GM21367 (cell line): ENCODE measurements around the gene LRRC4C.
"Not testable (repeated sequence)": the region's sequence is repeated elsewhere in the genome, so short reads cannot be mapped to it uniquely, and the experiment has no call there.

Source experiments
- ATAC-seq: cut with Tn5 transposase; IDR thresholded peaks from one replicate; pipeline ENCODE4 v1.9.1; 2021; ENCODE audit not compliant: unreplicated experiment

LRRC4C gene

GRCh38 chr11:41040474-41040873 is 419.0 kb downstream of the LRRC4C start:
- no peak for ATAC-seq

GRCh38 chr11:41039592-41039991 is 419.9 kb downstream of the LRRC4C start:
- ATAC-seq: no peak

- no peak for ATAC-seq
Observed at GRCh38 chr11:41031551-41032060, 427.8 kb downstream of the LRRC4C start.

- ATAC-seq: no peak
Observed at GRCh38 chr11:41020259-41020658, 439.2 kb downstream of the LRRC4C start.

- ATAC-seq: not testable (repeated sequence)
Observed at GRCh38 chr11:41019666-41020065, 439.8 kb downstream of the LRRC4C start.

- ATAC-seq: no peak
Observed at GRCh38 chr11:41018224-41018623, 441.2 kb downstream of the LRRC4C start.

- no peak for ATAC-seq
Observed at GRCh38 chr11:41010361-41011050, 448.9 kb downstream of the LRRC4C start.

GRCh38 chr11:41005986-41006385 is 453.5 kb downstream of the LRRC4C start:
- no peak for ATAC-seq

- ATAC-seq: no peak
Observed at GRCh38 chr11:41003339-41004282, 455.8 kb downstream of the LRRC4C start.

GRCh38 chr11:40998920-40999319 is 460.5 kb downstream of the LRRC4C start:
- ATAC-seq: no peak

GRCh38 chr11:40987776-40988435 is 471.5 kb downstream of the LRRC4C start:
- no peak for ATAC-seq

- no peak for ATAC-seq
Observed at GRCh38 chr11:40986320-40986719, 473.1 kb downstream of the LRRC4C start.

GRCh38 chr11:40975076-40975475 is 484.4 kb downstream of the LRRC4C start:
- ATAC-seq: no peak

GRCh38 chr11:40974186-40974795 is 485.2 kb downstream of the LRRC4C start:
- ATAC-seq: no peak

- no peak for ATAC-seq
Observed at GRCh38 chr11:40958707-40959106, 500.7 kb downstream of the LRRC4C start.

- ATAC-seq: no peak
Observed at GRCh38 chr11:40952479-40952878, 507.0 kb downstream of the LRRC4C start.

GRCh38 chr11:40938002-40938401 is 521.5 kb downstream of the LRRC4C start:
- ATAC-seq: no peak

- ATAC-seq: no peak
Observed at GRCh38 chr11:40924915-40925314, 534.5 kb downstream of the LRRC4C start.

GRCh38 chr11:40921246-40921645 is 538.2 kb downstream of the LRRC4C start:
- no peak for ATAC-seq

GRCh38 chr11:40910774-40911173 is 548.7 kb downstream of the LRRC4C start:
- ATAC-seq: not testable (repeated sequence)

- no peak for ATAC-seq
Observed at GRCh38 chr11:40894501-40894900, 565.0 kb downstream of the LRRC4C start.
